Gastroesophageal sphincter (tissue), 3 donors: ENCODE measurements around the gene C1orf21.

Source experiments
- EP300 ChIP-seq: sonication (generic); formaldehyde crosslinking; IDR thresholded peaks from one replicate; pipeline ENCODE4 v1.6.1; 2017; ENCODE audit warnings: antibody characterized with exemption, mild to moderate bottlenecking
- POLR2A ChIP-seq, 2 donors: fragments of 450-650 bp; IDR thresholded peaks; one replicate each; pipeline ENCODE4 v1.6.1; 2017; ENCODE audit warnings: antibody characterized with exemption in 2 of 2, mild to moderate bottlenecking in 2 of 2, moderate library complexity in 1 of 2
- POLR2AphosphoS5 ChIP-seq: sonication (generic); formaldehyde crosslinking; IDR thresholded peaks from one replicate; pipeline ENCODE4 v1.6.1; 2017; ENCODE audit warnings: antibody characterized with exemption
- TF ChIP-seq, protein P1 (sequence below), 4 experiments: fragments of 200-600 bp in 2 of 4; fragments of 450-650 bp in 2 of 4; sonication (generic) in 1 of 4; IDR thresholded peaks; one replicate each; pipeline ENCODE4 v1.5.1; 2017 to 2019; ENCODE audit warnings: antibody characterized with exemption in 4 of 4, mild to moderate bottlenecking in 2 of 4, moderate library complexity in 2 of 4

DNA sequence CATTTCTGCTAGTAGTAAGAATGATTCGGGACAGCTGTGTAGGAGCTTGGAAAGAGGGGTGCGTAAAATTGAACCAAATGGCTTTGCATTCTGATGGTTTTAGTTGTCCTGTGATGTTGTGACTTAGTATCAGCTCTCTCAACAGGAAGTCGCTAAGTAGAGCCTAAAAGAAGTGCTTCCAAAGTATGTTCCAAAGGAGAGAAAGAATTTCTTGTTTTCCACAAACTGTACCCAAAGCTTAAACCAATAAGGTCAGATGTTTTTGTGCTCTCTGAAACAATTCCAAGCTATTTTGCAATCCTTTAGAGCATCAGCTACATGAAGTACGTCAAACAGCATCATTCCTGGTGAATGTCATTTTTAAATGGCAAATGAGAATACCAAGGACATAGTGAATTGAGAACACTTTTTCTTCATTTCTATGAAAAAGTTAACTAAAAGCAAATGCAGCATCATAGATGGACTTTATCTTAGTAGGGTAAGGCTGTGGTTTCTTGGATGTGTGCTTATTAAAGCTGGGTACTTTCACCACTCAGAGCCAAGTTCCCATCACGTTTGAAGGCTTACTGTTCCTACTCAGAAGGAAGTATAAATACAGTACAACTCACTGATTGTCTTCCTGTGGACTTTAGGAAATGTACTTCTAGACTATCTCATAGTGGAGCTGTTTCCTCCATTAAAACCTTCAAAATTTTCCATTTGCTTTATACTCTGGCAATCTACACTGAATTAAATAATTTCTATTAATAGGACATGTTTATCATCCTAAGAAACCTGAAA, 148.6 kb downstream of the C1orf21 start:
- TF ChIP-seq, protein P1, sequence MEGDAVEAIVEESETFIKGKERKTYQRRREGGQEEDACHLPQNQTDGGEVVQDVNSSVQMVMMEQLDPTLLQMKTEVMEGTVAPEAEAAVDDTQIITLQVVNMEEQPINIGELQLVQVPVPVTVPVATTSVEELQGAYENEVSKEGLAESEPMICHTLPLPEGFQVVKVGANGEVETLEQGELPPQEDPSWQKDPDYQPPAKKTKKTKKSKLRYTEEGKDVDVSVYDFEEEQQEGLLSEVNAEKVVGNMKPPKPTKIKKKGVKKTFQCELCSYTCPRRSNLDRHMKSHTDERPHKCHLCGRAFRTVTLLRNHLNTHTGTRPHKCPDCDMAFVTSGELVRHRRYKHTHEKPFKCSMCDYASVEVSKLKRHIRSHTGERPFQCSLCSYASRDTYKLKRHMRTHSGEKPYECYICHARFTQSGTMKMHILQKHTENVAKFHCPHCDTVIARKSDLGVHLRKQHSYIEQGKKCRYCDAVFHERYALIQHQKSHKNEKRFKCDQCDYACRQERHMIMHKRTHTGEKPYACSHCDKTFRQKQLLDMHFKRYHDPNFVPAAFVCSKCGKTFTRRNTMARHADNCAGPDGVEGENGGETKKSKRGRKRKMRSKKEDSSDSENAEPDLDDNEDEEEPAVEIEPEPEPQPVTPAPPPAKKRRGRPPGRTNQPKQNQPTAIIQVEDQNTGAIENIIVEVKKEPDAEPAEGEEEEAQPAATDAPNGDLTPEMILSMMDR (IDR thresholded peaks at IDR 0.05), result no peak
- TF ChIP-seq POLR2A (IDR thresholded peaks at IDR 0.05) (no peak), EP300 (no peak), POLR2AphosphoS5 (peak; percentile 87)
